ENCODE measurements around the gene MAGEF1. TPM values are rescaled to one million over a fixed set of nuclear protein-coding genes. Genes with fewer than 3 reads are reported as not detected.

Gene MAGEF1
- total RNA-seq, 2 experiments from 2014 or later: 20.6 to 22.5 TPM

- no peak overlapping the region for H3K27ac Mint-ChIP-seq
- peaks cover 3% of the 10 kb centered on the region for H3K27me3 Mint-ChIP-seq
- intact Hi-C loops (cut with micrococcal nuclease): loop anchor here (5.0 kb wide), 1 partner anchor 49 kb away; no protein-coding TSS in a partner anchor
- H3K36me3 Mint-ChIP-seq: no peaks in the 10 kb centered on the region
- no peak for DNase-seq
- H3K4me3 Mint-ChIP-seq: no peak overlapping the region
- ChIA-PET POLR2A (no interaction called here), CTCF (interaction anchor here (0.8 to 2.5 kb wide), 4 partner anchors 15 to 167 kb away, joined by 4 to 16 read pairs (median 10); partner anchors contain the start of gene EPHB3)
- H3K4me1 Mint-ChIP-seq (ENCODE audit: low read depth): no peaks in the 10 kb centered on the region
- H3K9me3 Mint-ChIP-seq: no peaks in the 10 kb centered on the region
These were observed 16.2 kb upstream of the MAGEF1 start for GRCh38 chr3:184728010-184728527.

- Mint-ChIP-seq H3K36me3 (no peaks in the 10 kb centered on the region), H3K4me1 (ENCODE audit: low read depth) (no peaks in the 10 kb centered on the region), H3K9me3 (no peaks in the 10 kb centered on the region), H3K4me3 (no peak overlapping the region), H3K27ac (no peak overlapping the region), H3K27me3 (peaks cover 1% of the 10 kb centered on the region)
- ChIA-PET POLR2A (no interaction called here), CTCF (interaction anchor here (0.6 to 2.5 kb wide), 21 partner anchors 9 to 467 kb away, joined by 3 to 16 read pairs (median 4); partner anchors contain the start of gene EPHB3)
- peak; percentile 62 for DNase-seq
- intact Hi-C loops (cut with micrococcal nuclease): loop anchor here (1.0 to 5.0 kb wide), 2 partner anchors 50 to 166 kb away; partner anchors contain the start of gene EPHB3
These were observed 15.6 kb upstream of the MAGEF1 start for GRCh38 chr3:184727357-184728009.

GRCh38 chr3:184726497-184726896 lies 14.6 kb upstream of the MAGEF1 start:
- Mint-ChIP-seq H3K4me3 (no peak overlapping the region), H3K27ac (no peak overlapping the region), H3K27me3 (peaks cover 1% of the 10 kb centered on the region), H3K9me3 (no peaks in the 10 kb centered on the region), H3K36me3 (no peaks in the 10 kb centered on the region), H3K4me1 (ENCODE audit: low read depth) (no peaks in the 10 kb centered on the region)
- intact Hi-C loops (cut with micrococcal nuclease): loop anchor here (5.0 kb wide), 1 partner anchor 51 kb away; no protein-coding TSS in a partner anchor
- POLR2A ChIA-PET: no interaction called here
- DNase-seq: no peak
- CTCF ChIA-PET: interaction anchor here (0.6 to 2.5 kb wide), 20 partner anchors 9 to 468 kb away, joined by 3 to 16 read pairs (median 4); no protein-coding TSS in a partner anchor

GRCh38 chr3:184725176-184725719 lies 13.4 kb upstream of the MAGEF1 start:
- no peak overlapping the region for H3K4me3 Mint-ChIP-seq
- H3K27ac Mint-ChIP-seq: no peak overlapping the region
- intact Hi-C loops (cut with micrococcal nuclease): loop anchor here (5.0 kb wide), 1 partner anchor 52 kb away; no protein-coding TSS in a partner anchor
- ChIA-PET CTCF (interaction anchor here (0.6 to 2.4 kb wide), 2 partner anchors 12 to 212 kb away, joined by 3 to 5 read pairs; no protein-coding TSS in a partner anchor), POLR2A (interaction anchor here (1.0 kb wide), 1 partner anchor 14 kb away, joined by 3 read pairs; no protein-coding TSS in a partner anchor)
- H3K4me1 Mint-ChIP-seq (ENCODE audit: low read depth): no peaks in the 10 kb centered on the region
- peaks cover 1% of the 10 kb centered on the region for H3K27me3 Mint-ChIP-seq
- no peaks in the 10 kb centered on the region for H3K36me3 Mint-ChIP-seq
- no peak for DNase-seq
- H3K9me3 Mint-ChIP-seq: no peaks in the 10 kb centered on the region

GRCh38 chr3:184724699-184725098 lies 12.8 kb upstream of the MAGEF1 start:
- Mint-ChIP-seq H3K9me3 (no peaks in the 10 kb centered on the region), H3K27me3 (peaks cover 1% of the 10 kb centered on the region), H3K27ac (no peak overlapping the region), H3K4me1 (ENCODE audit: low read depth) (no peaks in the 10 kb centered on the region), H3K4me3 (no peak overlapping the region), H3K36me3 (no peaks in the 10 kb centered on the region)
- ChIA-PET POLR2A (interaction anchor here (1.0 kb wide), 1 partner anchor 14 kb away, joined by 3 read pairs; no protein-coding TSS in a partner anchor), CTCF (interaction anchor here (0.6 to 2.4 kb wide), 3 partner anchors 13 to 54 kb away, joined by 3 to 5 read pairs (median 3); no protein-coding TSS in a partner anchor)
- intact Hi-C loops (cut with micrococcal nuclease): loop anchor here (5.0 kb wide), 1 partner anchor 53 kb away; no protein-coding TSS in a partner anchor
- DNase-seq: no peak

- no peak for DNase-seq
- Mint-ChIP-seq H3K36me3 (no peaks in the 10 kb centered on the region), H3K9me3 (no peaks in the 10 kb centered on the region), H3K27ac (no peak overlapping the region), H3K4me1 (ENCODE audit: low read depth) (no peaks in the 10 kb centered on the region), H3K4me3 (no peak overlapping the region), H3K27me3 (no peaks in the 10 kb centered on the region)
- ChIA-PET POLR2A (no interaction called here), CTCF (no interaction called here)
- intact Hi-C loops (cut with micrococcal nuclease): no loop called here
These were observed 7.8 kb upstream of the MAGEF1 start for GRCh38 chr3:184719709-184720108.

GRCh38 chr3:184718431-184718830 lies 6.6 kb upstream of the MAGEF1 start:
- no peaks in the 10 kb centered on the region for H3K36me3 Mint-ChIP-seq
- no peaks in the 10 kb centered on the region for H3K27me3 Mint-ChIP-seq
- POLR2A ChIA-PET: no interaction called here
- DNase-seq: no peak
- no peaks in the 10 kb centered on the region for H3K4me1 Mint-ChIP-seq (ENCODE audit: low read depth)
- H3K9me3 Mint-ChIP-seq: no peaks in the 10 kb centered on the region
- H3K4me3 Mint-ChIP-seq: no peak overlapping the region
- H3K27ac Mint-ChIP-seq: no peak overlapping the region
- intact Hi-C loops (cut with micrococcal nuclease): no loop called here
- CTCF ChIA-PET: interaction anchor here (1.2 to 1.4 kb wide), 2 partner anchors 8 to 157 kb away, joined by 6 to 7 read pairs; partner anchors contain the start of gene EPHB3

- no peaks in the 10 kb centered on the region for H3K36me3 Mint-ChIP-seq
- no peak overlapping the region for H3K4me3 Mint-ChIP-seq
- H3K4me1 Mint-ChIP-seq (ENCODE audit: low read depth): peaks cover 3% of the 10 kb centered on the region
- intact Hi-C loops (cut with micrococcal nuclease): no loop called here
- CTCF ChIA-PET: interaction anchor here (1.2 to 1.4 kb wide), 2 partner anchors 9 to 156 kb away, joined by 6 to 7 read pairs; partner anchors contain the start of gene EPHB3
- no peaks in the 10 kb centered on the region for H3K27me3 Mint-ChIP-seq
- DNase-seq: no peak
- H3K27ac Mint-ChIP-seq: no peak overlapping the region
- no peaks in the 10 kb centered on the region for H3K9me3 Mint-ChIP-seq
- POLR2A ChIA-PET: no interaction called here
These were observed 5.6 kb upstream of the MAGEF1 start for GRCh38 chr3:184717399-184717983.

GRCh38 chr3:184716622-184717398 lies 4.9 kb upstream of the MAGEF1 start:
- H3K27ac Mint-ChIP-seq: no peak overlapping the region
- no peak for DNase-seq
- intact Hi-C loops (cut with micrococcal nuclease): no loop called here
- ChIA-PET POLR2A (no interaction called here), CTCF (interaction anchor here (1.2 to 1.4 kb wide), 2 partner anchors 10 to 156 kb away, joined by 6 to 7 read pairs; partner anchors contain the start of gene EPHB3)
- no peak overlapping the region for H3K4me3 Mint-ChIP-seq
- H3K27me3 Mint-ChIP-seq: no peaks in the 10 kb centered on the region
- no peaks in the 10 kb centered on the region for H3K9me3 Mint-ChIP-seq
- no peaks in the 10 kb centered on the region for H3K36me3 Mint-ChIP-seq
- H3K4me1 Mint-ChIP-seq (ENCODE audit: low read depth): peaks cover 9% of the 10 kb centered on the region

- Mint-ChIP-seq H3K4me1 (ENCODE audit: low read depth) (peaks cover 11% of the 10 kb centered on the region), H3K4me3 (no peak overlapping the region), H3K27me3 (no peaks in the 10 kb centered on the region), H3K9me3 (no peaks in the 10 kb centered on the region), H3K27ac (no peak overlapping the region), H3K36me3 (peaks cover 3% of the 10 kb centered on the region)
- ChIA-PET CTCF (no interaction called here), POLR2A (no interaction called here)
- intact Hi-C loops (cut with micrococcal nuclease): no loop called here
- no peak for DNase-seq
These were observed 4.2 kb upstream of the MAGEF1 start for GRCh38 chr3:184715943-184716621.

GRCh38 chr3:184713521-184713920 lies 1.7 kb upstream of the MAGEF1 start:
- H3K4me1 Mint-ChIP-seq (ENCODE audit: low read depth): peaks cover 26% of the 10 kb centered on the region
- H3K27ac Mint-ChIP-seq: no peak overlapping the region
- intact Hi-C loops (cut with micrococcal nuclease): loop anchor here (2.0 to 5.0 kb wide), 3 partner anchors 57 to 351 kb away; partner anchors contain the start of genes CLCN2 and POLR2H
- H3K27me3 Mint-ChIP-seq: no peaks in the 10 kb centered on the region
- POLR2A ChIA-PET: no interaction called here
- no peak overlapping the region for H3K4me3 Mint-ChIP-seq
- H3K36me3 Mint-ChIP-seq: peaks cover 19% of the 10 kb centered on the region
- CTCF ChIA-PET: interaction anchor here (1.0 to 1.4 kb wide), 2 partner anchors 13 to 65 kb away, joined by 3 to 5 read pairs; no protein-coding TSS in a partner anchor
- H3K9me3 Mint-ChIP-seq: no peaks in the 10 kb centered on the region
- DNase-seq: no peak

Data from activated CD4-positive, alpha-beta memory T cell treated with anti-CD3 and anti-CD28 coated beads for 36 hours (primary cell).